HG03196 (cell line): ENCODE results near the gene MVB12B.

ENCODE experiments used
- ATAC-seq: cut with Tn5 transposase; IDR thresholded peaks from one replicate; pipeline ENCODE4 v1.9.1; 2021; ENCODE audit not compliant: unreplicated experiment

The MVB12B gene

DNA sequence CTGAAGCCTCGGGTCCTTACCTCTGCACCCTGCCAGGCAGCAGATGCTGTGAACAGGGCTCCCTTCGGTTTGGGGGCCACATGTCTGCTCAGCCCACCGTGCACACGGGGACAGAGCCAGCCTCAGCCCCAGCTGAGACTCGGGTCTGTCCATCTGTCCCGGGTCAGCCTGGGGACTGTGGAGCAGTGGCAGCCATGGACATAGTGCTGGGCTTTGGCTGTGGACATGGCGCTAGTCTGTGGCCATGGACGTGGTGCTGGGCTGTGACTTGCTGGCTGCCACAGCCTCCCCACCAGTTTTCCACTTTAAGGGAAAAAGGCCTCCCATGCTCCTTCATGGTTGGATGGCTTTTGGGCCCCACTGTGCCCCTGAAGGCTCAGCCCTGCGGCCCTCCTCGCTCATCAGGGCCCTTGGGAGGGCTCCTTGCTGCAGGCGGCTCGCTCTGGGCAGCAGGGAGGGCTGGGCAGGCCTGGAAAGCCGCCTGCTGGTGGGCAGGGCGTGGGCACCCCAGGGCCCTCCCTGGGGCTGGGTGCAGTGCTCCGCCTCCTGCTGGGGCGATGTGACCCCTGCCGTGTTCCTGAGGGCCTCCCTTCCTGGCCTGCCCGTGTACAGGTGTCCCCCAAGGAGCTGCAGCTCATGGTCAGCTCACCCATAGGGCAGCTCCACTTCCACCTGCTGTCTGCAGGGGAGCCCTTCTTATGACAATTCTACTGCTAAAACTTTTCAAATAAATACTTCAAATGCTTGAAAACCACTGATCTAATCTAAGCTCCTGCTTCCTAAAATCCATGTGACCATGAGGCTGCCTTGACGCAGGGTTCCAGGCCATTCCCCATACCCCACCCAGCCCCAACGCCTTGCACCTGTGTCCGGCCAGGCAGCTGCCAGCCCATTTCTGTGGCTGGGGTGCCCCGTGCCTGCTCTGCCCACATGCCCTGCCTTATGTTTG, 175.0 kb downstream of the MVB12B start:
- ATAC-seq, result no peak

DNA sequence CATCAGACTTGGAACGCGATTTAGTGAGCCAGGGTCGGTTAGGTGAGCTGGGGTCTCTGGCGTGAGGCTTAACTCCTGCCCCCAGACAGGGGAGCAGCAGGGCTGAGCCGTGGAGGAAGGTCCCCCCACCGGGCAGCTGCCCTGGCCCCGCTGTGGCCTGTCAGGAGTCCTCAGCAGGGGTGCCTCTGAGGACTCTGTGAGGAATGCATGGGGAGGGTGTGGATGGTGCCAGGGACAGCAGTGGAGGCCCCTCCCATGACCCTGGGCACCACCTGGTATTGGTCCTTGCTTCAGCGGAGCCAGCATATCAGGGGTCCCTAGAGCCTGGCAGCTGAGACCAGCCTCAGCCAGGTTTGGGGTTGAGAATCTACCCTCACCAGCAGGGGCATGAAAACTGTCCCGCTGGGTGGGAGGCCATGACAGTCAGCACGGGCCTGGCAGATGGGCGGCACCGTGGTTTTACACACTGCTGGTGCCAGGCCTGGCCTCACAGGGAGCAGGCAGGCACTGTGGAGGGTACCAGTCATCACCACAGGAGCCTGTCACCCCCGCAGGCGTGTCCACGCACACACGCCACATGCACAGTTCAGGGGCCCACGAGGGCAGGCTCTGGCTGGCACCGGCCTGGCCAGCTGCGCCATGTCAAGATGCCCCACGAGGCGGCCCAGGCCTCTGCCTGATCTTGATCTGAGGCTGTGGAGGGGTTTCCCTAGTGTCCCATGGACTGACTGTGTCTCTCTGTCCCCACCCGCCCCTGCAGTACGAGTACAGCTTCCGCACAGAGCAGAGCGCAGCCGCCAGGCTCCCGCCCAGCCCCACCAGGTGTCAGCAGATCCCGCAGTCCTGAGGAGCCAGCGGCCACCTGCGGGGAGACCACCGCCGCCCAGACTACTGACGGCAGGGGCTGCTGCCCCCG, 176.0 kb downstream of the MVB12B start:
- ATAC-seq, result no peak

DNA sequence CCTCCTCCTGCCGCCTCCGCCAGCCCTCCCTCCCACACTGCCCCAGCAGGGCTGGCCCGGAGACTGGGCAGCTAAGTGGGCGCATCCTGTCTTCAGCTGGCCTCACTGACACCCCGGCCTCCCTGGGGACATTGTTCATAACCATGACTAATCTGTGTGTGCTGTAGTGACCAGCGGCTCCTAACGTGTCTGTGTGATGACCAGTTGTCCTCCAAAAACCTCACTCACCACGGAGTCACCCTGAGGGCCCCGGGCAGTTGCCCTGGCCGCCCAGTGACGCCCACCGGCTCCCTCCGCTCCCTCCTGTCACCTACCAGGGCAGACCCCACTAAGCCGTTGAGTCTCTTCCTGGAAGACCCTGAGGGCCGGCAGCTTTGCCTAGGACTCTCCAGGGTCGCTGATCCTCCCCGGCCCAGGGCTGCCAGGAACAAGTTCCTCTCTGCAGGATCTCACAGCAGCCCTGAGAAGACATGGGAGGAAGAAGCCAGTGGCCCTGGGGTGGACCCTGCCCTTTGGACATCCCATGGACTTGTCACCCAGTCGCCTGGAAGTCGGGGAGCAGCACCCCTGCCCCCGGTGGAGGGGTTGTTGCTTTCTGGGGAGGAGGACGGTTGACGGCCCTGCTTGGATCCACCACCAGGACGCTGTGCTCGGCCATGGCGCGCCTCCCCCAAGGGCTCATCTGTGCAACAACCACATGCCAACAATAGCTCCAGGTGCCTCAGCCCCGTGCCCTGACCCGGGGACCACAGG, 176.9 kb downstream of the MVB12B start:
- no peak for ATAC-seq

DNA sequence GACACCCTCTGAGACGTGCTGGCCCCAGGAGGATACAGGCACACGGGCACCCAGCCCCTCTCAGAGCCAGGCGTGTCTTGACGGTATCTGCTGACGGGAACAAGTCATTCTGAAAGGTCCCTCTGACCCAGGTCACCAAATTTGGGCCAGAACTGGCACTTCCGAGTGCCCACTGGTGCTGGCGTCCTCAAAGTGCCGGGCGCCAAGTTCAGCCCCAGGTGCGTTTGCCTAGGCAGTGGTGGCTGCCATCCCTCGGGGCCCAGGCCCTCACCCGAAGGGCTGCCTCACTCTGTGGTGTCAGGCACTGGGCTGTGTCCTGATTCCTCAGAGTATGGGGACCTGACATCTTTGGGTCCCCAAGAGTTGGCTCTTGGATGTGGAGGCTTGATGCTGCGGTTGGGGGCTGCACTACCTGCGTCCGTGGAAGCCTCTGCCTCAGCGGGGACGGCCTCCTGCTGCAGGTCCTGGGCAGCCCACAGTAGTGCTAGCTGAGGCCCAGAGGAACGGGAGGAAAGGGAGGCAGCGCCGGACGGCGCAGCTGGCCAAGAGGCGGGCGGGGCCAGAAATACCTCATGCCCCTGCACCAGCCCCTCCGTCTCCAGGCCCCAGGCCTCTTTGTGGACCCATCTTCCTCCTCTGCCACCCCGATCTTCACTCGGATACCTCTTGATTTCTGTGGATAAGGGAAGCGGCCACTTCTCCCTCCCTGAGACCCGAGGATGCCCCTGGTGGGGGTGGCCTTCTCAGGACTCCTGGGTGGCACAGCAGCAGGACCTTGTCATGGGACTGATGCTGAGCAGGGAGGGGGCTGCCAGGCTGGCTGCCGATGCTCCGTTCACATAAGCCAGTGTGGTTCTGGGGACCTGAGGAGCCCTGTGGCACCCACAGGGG, 177.7 kb downstream of the MVB12B start:
- ATAC-seq, result no peak

DNA sequence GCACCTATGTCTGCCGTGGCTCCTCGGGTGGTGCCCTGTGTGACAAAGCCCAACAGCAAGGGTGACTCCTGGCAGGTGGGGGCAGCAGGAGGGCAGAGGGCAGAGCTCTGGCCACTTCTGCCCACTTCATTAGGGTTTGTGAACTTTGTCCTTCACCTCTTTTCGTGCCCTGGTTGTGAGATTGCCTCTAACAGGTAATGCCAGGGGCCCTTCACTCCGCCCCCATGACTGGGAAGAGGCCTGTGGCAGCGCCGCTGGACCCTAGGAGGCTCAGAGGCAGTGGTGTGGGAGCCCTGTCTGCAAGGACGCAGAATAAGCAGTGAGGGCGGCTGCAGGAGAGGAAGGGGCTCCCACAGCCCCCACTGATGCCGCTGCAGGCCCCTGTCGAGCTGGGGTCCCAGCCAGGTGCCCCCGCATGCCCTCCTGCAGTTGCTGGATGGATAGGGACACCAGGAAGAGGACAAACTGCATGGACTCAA, 178.4 kb downstream of the MVB12B start:
- ATAC-seq, result no peak

DNA sequence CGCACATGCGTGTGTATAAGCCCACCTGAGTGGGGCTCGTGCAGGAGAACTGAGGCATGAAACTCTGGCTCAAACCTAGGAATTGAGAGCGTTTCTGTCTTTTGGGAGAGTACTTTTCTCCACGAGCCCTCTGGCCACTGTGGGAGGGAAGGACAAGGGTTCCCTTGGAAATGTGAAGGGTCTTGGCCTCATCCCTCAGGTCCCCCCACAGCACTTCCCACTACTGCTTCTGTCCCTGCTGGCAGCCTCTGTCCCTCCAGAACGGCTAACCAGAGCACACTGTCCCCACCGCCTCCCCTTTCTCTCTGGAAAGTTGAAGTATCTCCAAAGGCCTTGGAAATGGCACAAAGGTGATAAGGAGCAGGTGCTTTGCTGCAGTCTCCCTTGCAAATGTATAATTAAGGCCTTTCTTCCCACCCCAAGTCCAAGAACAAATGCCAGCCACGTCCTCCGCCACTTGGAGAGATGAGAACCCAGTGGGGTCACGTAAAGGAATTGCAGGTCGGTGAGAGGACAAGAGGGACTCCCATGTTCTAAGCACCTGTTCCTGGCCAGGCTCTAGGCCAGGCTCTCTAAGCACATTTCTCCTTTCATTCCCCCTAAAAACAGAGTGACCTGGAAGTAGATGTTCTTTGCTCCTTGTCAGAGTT, 179.2 kb downstream of the MVB12B start:
- no peak for ATAC-seq

DNA sequence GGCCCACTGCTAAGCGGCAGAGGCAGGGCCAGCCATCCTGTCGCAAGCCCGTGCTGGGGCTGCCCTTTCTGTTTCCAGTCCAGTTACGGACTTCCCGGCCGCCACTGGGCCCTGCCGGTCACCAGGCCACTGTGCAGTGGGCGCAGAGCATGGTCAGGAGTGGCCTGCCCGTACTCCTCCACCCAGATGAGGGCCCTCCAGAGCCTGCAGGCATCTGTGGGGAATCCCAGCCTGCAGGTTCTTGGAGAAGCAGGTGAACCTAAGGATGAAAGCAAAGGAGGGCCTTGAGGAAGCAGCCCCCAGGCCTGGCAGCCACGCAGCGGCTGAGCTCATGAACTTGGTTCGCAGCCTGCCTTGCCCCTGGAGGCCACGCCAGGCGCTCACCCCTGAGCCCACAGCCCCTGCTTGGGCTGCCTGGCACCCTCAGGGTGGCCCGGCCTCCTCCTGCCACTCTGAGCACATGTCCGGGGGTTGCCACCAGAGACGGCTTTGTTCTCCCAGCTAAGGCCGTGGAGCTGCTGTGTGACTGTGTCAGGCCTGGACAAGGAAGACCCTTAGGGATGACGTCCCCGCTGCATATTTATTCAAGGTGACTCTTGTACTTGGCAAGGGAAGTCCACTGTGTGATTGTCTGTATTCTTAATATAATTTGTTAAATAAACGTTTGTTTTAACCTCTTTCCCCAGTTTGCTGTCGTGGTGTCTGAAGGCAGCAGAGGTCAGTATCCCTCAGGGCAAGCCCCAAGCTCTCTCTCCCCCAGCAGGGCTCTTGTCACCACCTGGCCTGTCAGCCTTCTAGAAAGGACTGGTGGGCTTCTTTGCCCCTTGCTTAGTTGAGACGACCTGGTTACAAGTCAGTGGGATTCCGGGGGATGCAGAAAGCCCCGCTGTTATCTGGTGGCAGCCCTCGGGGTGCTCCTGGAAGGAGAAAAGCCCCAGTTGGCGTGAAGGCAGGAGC, 180.0 kb downstream of the MVB12B start:
- no peak for ATAC-seq

DNA sequence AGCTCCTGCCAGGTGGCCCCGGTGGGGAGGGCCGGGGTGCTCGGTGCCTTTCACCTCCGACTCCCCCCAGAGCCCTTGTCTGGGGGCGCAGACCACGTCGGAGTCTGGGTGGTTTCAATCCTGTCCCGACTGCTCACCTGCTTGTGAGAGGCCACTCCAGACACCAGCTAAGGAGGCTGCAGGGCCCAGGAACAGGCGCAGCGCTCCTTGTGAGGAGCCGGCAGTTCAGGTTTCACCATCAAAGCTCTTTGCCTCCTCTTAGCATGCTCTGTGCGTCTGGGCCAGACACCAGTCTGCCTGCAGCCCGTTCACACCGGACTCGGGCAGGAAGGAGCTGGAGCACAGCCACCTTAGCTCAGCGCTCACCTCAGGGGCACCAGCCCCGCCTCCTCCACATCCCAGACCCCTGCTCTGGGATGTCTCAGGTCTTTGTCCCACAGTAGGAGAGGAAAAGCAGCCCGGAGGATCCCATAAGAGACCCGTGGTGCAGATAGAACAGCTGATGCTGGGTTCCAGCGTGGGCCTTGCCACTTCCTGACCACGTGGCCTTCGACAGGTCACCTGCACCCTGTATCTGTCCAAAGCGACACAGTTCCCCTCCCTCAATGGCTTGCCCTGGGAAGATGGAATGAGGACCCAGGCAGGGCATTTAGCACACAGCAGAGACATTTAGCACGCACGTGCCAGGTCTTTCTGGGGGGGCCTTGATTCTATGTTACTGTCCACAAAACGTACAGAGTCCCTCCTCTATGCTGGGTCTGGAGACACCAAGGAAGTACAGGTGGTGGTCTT, 180.9 kb downstream of the MVB12B start:
- no peak for ATAC-seq

DNA sequence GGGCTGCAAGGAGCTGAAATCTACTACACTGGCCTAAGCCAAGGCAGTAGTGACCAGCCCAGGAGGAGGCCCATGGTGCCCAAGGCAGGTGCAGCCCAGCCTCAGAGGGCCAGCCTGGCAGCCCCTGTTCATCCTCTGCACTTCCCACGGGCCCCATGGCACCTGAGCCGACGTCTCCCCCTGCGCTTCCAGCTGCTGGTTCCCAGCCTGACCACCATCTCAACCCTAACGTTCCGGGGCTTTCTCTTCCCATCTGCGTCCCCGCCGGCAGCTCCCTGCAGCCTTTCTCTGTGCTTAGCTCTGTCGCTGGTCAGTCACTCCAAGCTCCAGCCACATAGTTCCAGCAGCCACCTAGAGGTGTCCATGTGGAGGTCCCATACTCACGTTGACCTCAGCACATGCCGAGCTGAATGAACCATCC, 181.6 kb downstream of the MVB12B start:
- no peak for ATAC-seq

DNA sequence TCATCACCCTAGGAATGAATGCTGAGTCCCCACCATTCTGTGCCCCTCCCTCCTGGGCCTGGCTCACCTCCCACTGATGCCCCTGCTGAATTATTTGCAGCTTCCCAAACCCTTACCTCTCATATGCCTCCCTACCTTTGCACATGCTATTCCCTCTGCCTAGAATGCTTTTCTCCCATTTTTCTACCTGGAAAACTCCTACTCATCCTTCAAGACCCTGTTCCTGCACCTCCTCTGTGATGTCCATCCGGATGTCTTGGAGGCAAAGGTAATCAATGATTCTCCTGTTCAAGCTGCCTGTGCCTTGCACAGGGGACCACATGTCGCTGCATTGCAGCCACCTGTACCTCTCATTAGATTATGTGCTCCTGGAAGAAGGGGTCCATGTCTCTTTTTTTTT, 182.3 kb downstream of the MVB12B start:
- no peak for ATAC-seq

DNA sequence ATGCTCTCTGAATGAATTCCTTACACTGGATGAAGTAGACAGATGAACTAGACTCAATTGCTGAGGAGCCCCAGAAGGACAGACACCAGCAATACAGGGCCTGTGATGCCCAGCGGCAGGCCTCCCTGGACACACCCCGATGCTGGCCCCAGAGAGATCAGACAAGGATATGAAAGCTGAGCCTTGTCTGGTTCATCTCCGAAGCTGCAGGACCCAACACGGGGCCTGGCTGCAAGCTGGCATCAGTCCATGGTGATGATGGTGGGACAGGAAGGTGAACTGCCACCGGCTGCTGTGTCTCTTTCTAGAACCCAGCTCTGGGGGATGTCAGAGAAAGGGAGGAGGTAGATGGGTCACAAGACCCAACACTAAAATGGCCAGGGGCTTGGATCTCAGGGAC, 183.1 kb downstream of the MVB12B start:
- ATAC-seq, result no peak

DNA sequence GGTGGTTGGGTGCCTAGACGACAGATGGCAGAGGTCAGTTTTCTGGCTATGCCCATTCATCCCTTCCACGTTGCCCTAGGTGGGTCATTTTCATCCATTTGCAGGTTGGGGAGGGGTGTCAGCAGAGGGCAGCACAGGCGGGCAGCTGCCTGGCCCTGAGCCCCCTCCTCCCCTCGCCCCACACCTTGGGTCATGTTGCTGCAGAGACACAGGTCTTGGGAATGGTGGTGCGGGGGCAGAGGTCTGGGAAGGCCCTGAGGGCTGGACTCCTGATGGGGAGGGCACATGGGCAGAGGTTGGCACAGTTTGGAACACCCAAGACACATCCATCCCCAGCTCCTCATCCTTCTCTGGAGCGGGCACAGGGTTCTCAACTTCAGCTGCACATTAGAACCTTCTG, 183.9 kb downstream of the MVB12B start:
- no peak for ATAC-seq

DNA sequence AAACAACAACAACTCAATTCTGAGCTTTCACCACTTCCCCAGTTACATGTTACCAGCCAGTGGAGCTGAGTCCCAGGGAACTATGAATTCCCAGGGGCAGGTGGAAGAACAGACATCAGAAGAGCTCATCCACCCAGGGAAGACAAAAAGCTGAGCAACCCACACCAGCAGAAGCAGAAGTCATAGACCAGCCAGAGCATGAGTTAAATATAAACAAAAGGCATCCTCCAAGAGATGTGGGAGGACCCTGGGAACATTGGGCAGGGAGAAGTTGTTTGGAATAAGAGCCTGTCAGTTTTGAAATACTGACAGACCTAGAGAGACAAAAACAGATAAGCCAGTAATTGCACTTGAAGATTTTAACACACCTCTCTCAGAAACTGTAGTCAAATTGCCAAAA, 184.8 kb downstream of the MVB12B start:
- ATAC-seq, result no peak

DNA sequence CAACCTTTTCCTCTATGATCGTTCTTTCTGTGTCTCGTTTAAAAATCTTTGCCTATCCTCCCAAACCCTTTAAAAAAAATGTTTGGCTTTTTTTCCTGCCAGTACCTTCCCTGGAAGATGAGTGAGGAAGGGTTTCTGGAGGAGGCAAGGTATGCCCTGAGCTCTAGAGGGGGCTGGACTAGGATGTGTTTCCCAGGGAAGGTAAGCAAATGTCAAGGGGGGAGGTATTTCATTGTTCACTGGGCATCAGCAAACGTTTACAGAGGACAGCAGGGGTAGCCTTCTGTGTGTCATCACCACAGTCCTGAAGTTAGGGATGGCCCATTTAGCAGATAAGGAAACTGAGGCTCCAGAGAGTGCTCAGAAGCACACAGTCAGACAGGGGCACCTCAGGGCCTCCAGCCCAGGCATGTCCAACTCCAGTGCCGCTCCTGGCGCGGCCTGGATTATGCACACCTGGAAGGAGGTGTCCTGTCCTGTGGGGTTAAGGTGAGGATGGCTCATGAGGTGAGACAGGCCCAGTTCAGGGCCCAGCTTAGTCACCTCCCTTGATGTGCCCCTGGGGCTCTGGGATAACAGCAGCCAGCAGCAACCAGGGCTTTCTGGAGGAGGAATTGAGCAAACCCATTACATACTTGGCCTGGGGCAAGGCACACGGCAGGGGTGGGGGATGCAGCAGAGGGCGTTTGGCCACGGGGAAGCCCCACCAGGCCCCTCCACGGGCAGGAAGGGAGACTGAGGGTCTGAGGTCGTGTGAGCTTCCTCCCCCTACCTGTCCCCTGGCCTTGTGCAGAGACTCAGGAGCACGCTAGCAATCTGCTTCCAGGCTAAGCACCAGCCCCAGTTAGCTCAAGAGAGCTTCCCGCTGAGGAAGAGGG, 186.8 kb downstream of the MVB12B start:
- no peak for ATAC-seq

DNA sequence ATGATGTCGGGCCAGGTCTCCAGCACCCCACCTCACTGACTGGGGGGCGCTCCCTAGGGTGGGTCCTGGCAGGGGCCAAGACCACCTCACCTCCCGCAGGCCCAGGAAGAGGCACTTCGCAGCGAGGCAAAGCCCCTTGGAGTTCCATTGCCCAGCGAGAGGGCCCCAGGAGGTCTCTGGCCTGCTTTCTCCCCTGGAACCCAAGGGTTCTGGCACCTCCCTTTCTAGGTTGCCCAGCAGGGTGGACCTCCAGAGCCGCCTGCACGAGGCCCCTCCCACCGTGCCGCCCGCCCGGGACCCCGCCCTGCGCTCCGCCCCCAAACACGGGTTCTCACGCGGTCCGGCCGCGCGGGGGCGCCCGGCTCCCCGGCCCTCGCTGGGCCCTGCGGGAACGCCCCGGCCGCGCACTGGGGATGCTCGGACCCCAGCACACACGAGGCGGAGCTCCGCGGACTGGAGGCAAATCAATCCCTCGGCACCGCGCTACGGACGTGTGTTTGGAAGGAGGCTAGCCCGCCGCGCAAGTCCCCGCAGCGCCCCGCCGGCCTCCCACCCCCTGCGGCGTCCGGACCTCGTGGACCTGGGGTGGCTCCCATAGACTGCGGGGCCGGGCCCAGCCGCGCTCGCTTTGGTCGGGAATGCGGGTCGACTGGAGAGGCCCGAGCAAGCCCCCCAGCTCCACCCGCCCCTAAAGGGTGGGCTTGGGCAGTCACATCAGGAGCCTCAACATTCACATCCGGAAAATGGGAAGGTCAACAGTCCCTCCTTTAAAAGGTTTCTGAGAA, 187.6 kb downstream of the MVB12B start:
- no peak for ATAC-seq
